ENCODE results near the gene POU2F3.

The POU2F3 gene

GRCh38 chr11:120342226-120342625, 102.3 kb downstream of the POU2F3 start:
- DNase-seq (ENCODE audit: low spot score): peak; percentile 50

GRCh38 chr11:120342678-120343077, 102.7 kb downstream of the POU2F3 start:
- no peak for DNase-seq (ENCODE audit: low spot score)

GRCh38 chr11:120343429-120343828, 103.5 kb downstream of the POU2F3 start:
- DNase-seq (ENCODE audit: low spot score): peak; percentile 71

GRCh38 chr11:120344302-120345004, 104.5 kb downstream of the POU2F3 start:
- DNase-seq (ENCODE audit: low spot score): peak; percentile 59

GRCh38 chr11:120346233-120346632, 106.3 kb downstream of the POU2F3 start:
- DNase-seq (ENCODE audit: low spot score): peak; percentile 48

- DNase-seq (ENCODE audit: low spot score): no peak
These were observed 110.7 kb downstream of the POU2F3 start for GRCh38 chr11:120350637-120351036.

- DNase-seq (ENCODE audit: low spot score): no peak
These were observed 112.5 kb downstream of the POU2F3 start for GRCh38 chr11:120352405-120352804.

- no peak for DNase-seq (ENCODE audit: low spot score)
These were observed 114.1 kb downstream of the POU2F3 start for GRCh38 chr11:120354068-120354467.

GRCh38 chr11:120354779-120355178, 114.8 kb downstream of the POU2F3 start:
- no peak for DNase-seq (ENCODE audit: low spot score)

- no peak for DNase-seq (ENCODE audit: low spot score)
These were observed 117.7 kb downstream of the POU2F3 start for GRCh38 chr11:120357620-120358019.

GRCh38 chr11:120358729-120359128, 118.8 kb downstream of the POU2F3 start:
- no peak for DNase-seq (ENCODE audit: low spot score)

GRCh38 chr11:120363436-120363835, 123.5 kb downstream of the POU2F3 start:
- DNase-seq (ENCODE audit: low spot score): no peak

GRCh38 chr11:120365512-120365911, 125.6 kb downstream of the POU2F3 start:
- peak; percentile 62 for DNase-seq (ENCODE audit: low spot score)

All from hematopoietic multipotent progenitor cell treated with erythropoietin and hydrocortisone succinate and interleukin-3 and kit ligand, for 17 days (in vitro differentiated cells).